HG03025 (cell line): ENCODE data around the gene PARP11.

Experiments used
- ATAC-seq: cut with Tn5 transposase; IDR thresholded peaks from one replicate; pipeline ENCODE4 v1.9.1; 2021; ENCODE audit warnings: mild to moderate bottlenecking, moderate library complexity; ENCODE audit not compliant: unreplicated experiment, low FRiP score

Gene PARP11

GRCh38 chr12:3872800-3873636 lies at the start of gene PARP11:
Gene PARP11, minus strand, starts transcription at chr12:3873399. Its CDS starts 170 bp downstream, at chr12:3873229.
- ATAC-seq, result peak; percentile 91

DNA sequence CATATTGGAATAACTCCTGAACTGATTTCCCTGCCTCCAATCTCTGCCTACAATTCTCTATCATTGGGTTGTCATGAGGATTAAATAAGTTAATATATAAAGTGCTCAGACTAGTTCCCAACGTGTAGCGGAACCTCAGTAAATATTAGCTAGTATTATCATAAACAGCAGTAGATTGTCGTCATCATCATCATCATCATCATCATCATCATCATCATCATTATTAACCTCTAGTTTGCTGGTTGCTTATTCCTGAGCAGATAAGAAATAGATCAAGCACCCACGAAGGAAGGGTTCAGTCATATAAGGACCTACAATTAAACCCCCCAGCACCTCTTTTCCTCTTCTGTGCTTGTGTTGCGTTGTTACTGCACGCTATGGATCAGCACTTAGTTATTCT lies 48.8 kb upstream of the PARP11 start:
- ATAC-seq, result no peak

DNA sequence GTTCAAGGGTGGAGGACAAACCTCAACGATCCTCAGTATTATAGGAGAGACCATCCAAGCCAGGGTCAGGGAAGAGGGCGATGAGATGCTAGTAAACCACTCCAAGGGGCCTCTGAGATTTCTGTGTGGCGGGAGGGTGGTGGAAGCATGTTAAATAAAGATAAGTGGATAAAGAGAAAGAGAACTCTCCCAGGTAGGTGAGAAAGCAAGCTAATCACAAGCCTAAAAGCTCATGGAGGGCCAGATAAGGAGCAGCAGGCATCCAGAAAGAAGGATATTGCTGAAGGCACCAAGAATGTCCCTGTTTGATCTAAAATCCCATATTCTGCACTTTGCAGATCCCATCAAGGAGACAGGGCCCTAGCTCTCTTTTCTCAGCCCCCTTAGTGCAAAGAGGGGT lies 48.3 kb upstream of the PARP11 start:
- ATAC-seq, result no peak

GRCh38 chr12:3921151-3921471 lies 47.9 kb upstream of the PARP11 start:
- ATAC-seq, result no peak

- no peak for ATAC-seq
These were observed 47.4 kb upstream of the PARP11 start for GRCh38 chr12:3920351-3921150.

GRCh38 chr12:3913278-3913677 lies 40.1 kb upstream of the PARP11 start:
- ATAC-seq, result no peak

DNA sequence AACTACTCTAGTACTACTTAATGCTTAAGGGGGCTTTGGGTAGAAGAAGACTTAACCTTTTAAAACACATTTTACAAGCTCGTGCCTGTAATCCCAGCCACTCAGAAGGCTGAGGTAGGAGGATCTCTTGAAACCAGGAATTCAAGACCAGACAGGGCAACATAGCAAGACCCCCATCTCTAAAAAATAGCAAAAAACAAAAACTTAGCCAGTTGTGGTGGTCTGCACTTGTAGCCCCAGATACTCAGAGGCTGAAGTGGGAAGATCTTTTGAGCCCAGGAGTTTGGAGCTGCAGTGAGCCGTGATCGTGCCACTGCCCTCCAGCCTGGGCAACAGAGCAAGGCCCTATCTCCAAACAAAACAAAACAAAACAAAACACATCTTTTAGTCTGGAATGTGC lies 39.7 kb upstream of the PARP11 start:
- ATAC-seq, result no peak

DNA sequence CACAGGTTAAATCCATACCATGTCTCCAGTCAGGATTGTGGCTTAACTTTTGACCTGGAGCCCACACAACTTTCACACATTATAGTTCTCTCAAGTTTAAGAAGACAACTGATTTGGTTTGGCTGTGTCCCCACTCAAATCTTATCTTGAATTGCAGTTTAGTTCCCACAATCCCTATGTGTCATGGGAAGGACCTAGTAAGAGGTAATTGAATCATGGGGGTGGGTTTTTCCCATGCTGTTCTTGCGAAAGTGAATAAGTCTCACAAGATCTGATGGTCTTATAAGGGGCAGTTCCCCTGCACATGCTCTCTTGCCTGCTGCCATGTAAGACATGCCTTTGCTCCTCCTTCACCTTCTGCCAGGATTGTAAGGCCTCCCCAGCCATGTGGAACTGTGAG lies 38.2 kb upstream of the PARP11 start:
- ATAC-seq, result no peak

DNA sequence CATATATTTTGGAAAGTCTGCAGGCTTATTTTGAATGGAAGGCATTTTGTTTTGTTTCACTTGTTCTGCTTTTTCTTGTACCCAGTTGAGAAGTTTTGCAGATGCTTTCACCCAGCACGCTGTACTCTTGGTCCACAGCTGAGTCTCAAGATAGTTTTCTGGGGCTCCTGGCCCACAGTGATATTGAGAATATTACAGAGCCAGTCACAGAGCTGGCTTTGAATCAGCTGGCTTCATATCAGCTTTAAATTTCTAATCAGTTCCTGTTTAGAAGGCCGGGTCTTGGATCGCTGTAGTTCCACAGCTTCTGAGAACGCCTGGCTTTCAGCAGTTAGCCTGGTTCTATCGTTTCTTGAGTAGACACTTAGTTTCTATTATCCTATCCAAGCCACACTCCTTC lies 32.5 kb upstream of the PARP11 start:
- ATAC-seq, result no peak

- no peak for ATAC-seq
These were observed 31.8 kb upstream of the PARP11 start for GRCh38 chr12:3904999-3905398.

DNA sequence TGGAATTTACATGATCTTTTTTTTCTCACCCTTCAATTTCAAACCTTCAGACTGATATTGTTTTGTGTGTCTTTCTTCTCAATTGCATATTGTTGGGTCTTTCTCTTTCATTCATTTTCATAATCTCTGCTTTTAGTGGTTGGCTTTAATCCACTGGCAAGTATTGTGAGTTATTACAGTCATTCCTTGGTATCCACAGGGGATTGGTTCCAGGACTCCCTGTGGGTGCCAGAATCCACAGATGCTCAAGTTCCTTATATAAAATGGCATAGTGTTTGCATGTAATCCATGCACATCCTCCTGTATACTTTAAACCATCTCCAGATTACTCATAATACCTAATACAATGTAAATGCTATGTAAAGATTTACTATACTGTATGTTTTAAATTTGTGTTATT lies 29.7 kb upstream of the PARP11 start:
- ATAC-seq, result no peak

GRCh38 chr12:3901116-3901515 lies 27.9 kb upstream of the PARP11 start:
- no peak for ATAC-seq

GRCh38 chr12:3898756-3899155 lies 25.6 kb upstream of the PARP11 start:
- no peak for ATAC-seq

GRCh38 chr12:3897371-3897971 lies 24.3 kb upstream of the PARP11 start:
- ATAC-seq, result no peak

- no peak for ATAC-seq
These were observed 23.7 kb upstream of the PARP11 start for GRCh38 chr12:3896801-3897351.

- ATAC-seq, result no peak
These were observed 23.2 kb upstream of the PARP11 start for GRCh38 chr12:3896356-3896755.

DNA sequence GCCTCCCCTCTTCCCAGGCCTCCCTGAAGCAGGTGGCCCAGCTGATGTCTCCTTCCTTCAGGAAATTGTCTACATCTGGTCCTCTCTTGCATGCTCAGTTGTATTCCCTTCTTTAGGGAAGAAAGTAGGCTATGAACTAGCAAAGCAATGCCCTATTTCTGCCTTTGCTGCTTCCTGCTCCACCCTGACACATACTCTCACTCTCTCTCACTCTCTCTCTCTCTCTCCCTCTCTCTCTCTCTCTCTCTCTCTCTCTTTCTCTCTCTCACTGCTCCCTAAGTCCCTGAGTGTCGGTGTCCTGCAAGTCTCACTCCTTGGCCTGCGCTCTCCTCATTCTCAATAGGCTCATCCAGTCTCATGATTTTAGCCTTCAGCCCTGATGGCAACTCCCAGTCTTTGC lies 19.4 kb upstream of the PARP11 start:
- ATAC-seq, result no peak

DNA sequence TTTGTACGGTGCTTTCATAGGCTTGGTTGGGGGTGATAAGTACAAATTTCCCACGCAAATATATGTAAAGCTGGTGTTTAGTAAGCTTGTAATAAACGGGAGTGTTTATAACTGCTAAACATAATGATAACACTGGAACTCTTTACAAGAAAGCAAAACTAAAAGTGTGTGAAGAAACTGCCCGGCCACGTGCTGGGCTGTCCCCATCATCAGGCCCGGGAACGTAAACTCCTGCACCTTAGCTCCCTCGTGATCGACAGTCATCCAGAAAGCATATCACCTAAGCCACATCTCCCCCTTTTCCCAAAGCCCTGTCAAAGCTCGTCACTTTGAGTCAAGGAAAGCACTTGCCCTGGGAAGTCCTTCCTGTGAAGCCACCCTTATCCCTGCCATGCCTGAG lies 18.0 kb upstream of the PARP11 start:
- no peak for ATAC-seq

GRCh38 chr12:3888659-3889058 lies 15.5 kb upstream of the PARP11 start:
- ATAC-seq, result no peak

DNA sequence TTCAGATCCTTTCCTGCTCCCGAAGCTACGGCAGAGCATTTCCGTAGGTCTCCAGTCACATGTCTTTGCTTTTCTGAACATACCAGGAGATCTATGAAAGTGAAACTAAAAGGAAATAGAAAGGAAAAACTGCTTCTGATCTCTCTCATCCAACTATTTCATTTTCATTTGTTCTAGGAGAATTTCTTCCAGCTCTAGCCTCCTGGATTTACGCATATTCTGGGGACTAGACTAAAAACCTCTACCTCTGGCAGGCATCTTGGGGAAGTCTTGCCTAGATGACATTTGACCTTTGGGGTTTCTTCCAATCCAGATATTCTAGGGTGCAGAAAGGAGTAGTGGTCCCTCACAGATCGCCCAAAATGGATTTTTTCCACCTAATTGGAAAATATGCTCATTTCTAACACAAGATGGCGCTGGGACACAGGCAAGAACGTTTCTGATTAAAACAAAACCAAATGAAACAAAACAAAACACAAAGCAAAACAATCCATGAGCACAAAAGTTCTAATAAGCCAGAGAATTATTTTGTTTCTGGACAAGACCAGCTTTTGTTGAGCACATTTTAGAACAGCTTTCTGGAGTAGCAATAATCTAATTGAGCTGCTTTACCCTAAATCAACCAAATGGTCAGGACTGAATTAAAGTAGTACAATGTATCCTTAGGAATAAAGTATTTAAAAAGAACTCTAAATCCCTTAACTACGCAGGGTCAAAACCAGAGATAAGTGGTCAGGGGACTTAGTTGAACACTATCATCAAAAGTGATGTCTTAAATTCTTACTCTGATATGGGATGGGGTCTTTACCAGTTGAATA lies 12.3 kb upstream of the PARP11 start:
- no peak for ATAC-seq
